GM10248 (cell line): ENCODE data around the gene ZNF891.

Experiments used
- CTCF ChIA-PET: fragments of 300-600 bp; sonication (Branson Sonifier 250); formaldehyde crosslinking; extraction: SDS; loops from one replicate; lab custom pipeline; 2021; ENCODE audit warnings: antibody characterized with exemption; lab: Yijun Ruan, JAX
- POLR2A ChIA-PET: fragments of 350-650 bp; sonication (Branson Sonifier 250); formaldehyde crosslinking; extraction: SDS; loops from one replicate; lab custom pipeline; 2020; ENCODE audit warnings: antibody characterized with exemption; lab: Yijun Ruan, JAX
- DNase-seq: peaks from one replicate; pipeline ENCODE4 v3.0.0; 2012; ENCODE audit errors: extremely low spot score
- CTCF ChIP-seq: IDR thresholded peaks from 2 replicates; pipeline ENCODE4 v1.5.1; 2012; ENCODE audit warnings: mild to moderate bottlenecking, low read depth; ENCODE audit errors: extremely low read depth, missing control alignments, control extremely low read depth

ZNF891 gene

GRCh38 chr12:133080026-133080367 is 50.1 kb downstream of the ZNF891 start:
- ChIA-PET POLR2A (interaction anchor here (1.0 to 1.1 kb wide), 2 partner anchors 50 to 94 kb away, joined by 3 to 4 read pairs; partner anchors contain the start of genes ZNF10, ZNF26 and ZNF891), CTCF (interaction anchor here (1.0 kb wide), 2 partner anchors 42 to 101 kb away, joined by 3 to 5 read pairs; partner anchors contain the start of gene ZNF268)
- TF ChIP-seq CTCF = no peak
- DNase-seq = peak; percentile 87

- DNase-seq = no peak
- no peak for TF ChIP-seq CTCF
- POLR2A ChIA-PET = no interaction called here
- CTCF ChIA-PET = no interaction called here
Measured at GRCh38 chr12:133073836-133074235, 56.2 kb downstream of the ZNF891 start.

- no peak for DNase-seq
- TF ChIP-seq CTCF = no peak
- ChIA-PET CTCF (interaction anchor here (1.7 to 1.8 kb wide), 2 partner anchors 18 to 21 kb away, joined by 3 to 4 read pairs; no protein-coding TSS in a partner anchor), POLR2A (no interaction called here)
Measured at GRCh38 chr12:133063556-133063955, 66.5 kb downstream of the ZNF891 start.

GRCh38 chr12:133061954-133062353 is 68.1 kb downstream of the ZNF891 start:
- no peak for TF ChIP-seq CTCF
- no peak for DNase-seq
- CTCF ChIA-PET = no interaction called here
- POLR2A ChIA-PET = no interaction called here

GRCh38 chr12:133058203-133059113 is 71.6 kb downstream of the ZNF891 start:
- ChIA-PET CTCF (interaction anchor here (1.2 to 1.4 kb wide), 3 partner anchors 11 to 16 kb away, joined by 3 to 4 read pairs (median 3); no protein-coding TSS in a partner anchor), POLR2A (interaction anchor here (0.5 kb wide), 1 partner anchor 130 kb away, joined by 3 read pairs; no protein-coding TSS in a partner anchor)
- no peak for DNase-seq
- TF ChIP-seq CTCF = no peak

GRCh38 chr12:133057446-133057845 is 72.6 kb downstream of the ZNF891 start:
- ChIA-PET POLR2A (no interaction called here), CTCF (interaction anchor here (1.2 to 1.4 kb wide), 4 partner anchors 12 to 102 kb away, joined by 3 to 4 read pairs (median 3); no protein-coding TSS in a partner anchor)
- TF ChIP-seq CTCF = no peak
- no peak for DNase-seq
